SK-N-SH (cell line): Measurements from ENCODE around the gene PRKG1. TPM values are rescaled to one million over a fixed set of nuclear protein-coding genes. Genes with fewer than 3 reads are reported as not detected.
A peak's percentile ranks its signal among the peaks of the same experiment; 100 is the strongest.

Source experiments
- CTCF ChIA-PET: fragments of 300-600, 350-600 bp; formaldehyde crosslinking; extraction: SDS; loops from one replicate; lab custom pipeline; 2021; lab: Yijun Ruan, JAX
- POLR2A ChIA-PET: fragments of 350-600 bp; sonication (Branson Sonifier 250); formaldehyde crosslinking; extraction: SDS; loops from one replicate; lab custom pipeline; 2020; ENCODE audit warnings: antibody characterized with exemption, inconsistent platforms; lab: Yijun Ruan, JAX
- DNase-seq: peaks from one replicate; pipeline ENCODE4 v3.0.0; 2012
- H2AFZ ChIP-seq: fragments of 200-600 bp; sonication (generic); 2 replicates; pipeline ENCODE4 v1.8.1; 2016; ENCODE audit warnings: antibody characterized with exemption, mild to moderate bottlenecking, low read depth
- H3F3A ChIP-seq: fragments of 200-600 bp; sonication (generic); replicated peaks from 2 replicates; pipeline ENCODE3; 2016; ENCODE audit warnings: antibody characterized with exemption, mild to moderate bottlenecking; ENCODE audit not compliant: insufficient read depth
- H3K27ac ChIP-seq, 2 experiments: fragments of 200-500 bp in 1 of 2; fragments of 200-600 bp in 1 of 2; sonication (Bioruptor generic) in 1 of 2; sonication (generic), shearing (Covaris generic) in 1 of 2; 2 replicates each; pipeline versions ENCODE4 v1.5.1 to v1.6.1; 2014 to 2016; ENCODE audit warnings: low read depth in 2 of 2, inconsistent platforms in 1 of 2, low read length in 1 of 2, mild to moderate bottlenecking in 1 of 2, mixed read lengths in 1 of 2
- H3K27me3 ChIP-seq: fragments of 200-600 bp; sonication (generic), shearing (Covaris generic); 2 replicates; pipeline ENCODE4 v1.6.1; 2016; ENCODE audit warnings: mixed run types; ENCODE audit not compliant: insufficient read depth
- H3K36me3 ChIP-seq, 2 experiments: fragments of 200-500 bp in 1 of 2; fragments of 200-600 bp in 1 of 2; sonication (Bioruptor generic) in 1 of 2; sonication (generic) in 1 of 2; replicated peaks in 1 of 2; 2 replicates each; pipeline versions ENCODE3 to v1.5.1; 2014 to 2016; ENCODE audit warnings: low read length in 1 of 2, mild to moderate bottlenecking in 1 of 2; ENCODE audit not compliant: insufficient read depth in 2 of 2, control insufficient read depth in 1 of 2
- H3K4me1 ChIP-seq, 2 experiments: fragments of 200-500 bp in 1 of 2; fragments of 200-600 bp in 1 of 2; sonication (Bioruptor generic) in 1 of 2; sonication (generic), shearing (Covaris generic) in 1 of 2; 2 replicates each; pipeline versions ENCODE4 v1.5.1 to v1.6.1; 2014 to 2016; ENCODE audit warnings: low read depth in 1 of 2, low read length in 1 of 2, mixed run types in 1 of 2; ENCODE audit not compliant: insufficient read depth in 2 of 2, control insufficient read depth in 1 of 2
- H3K4me2 ChIP-seq: fragments of 200-600 bp; sonication (generic), shearing (Covaris generic); 2 replicates; pipeline ENCODE4 v1.6.1; 2017; ENCODE audit warnings: mixed run types
- H3K4me3 ChIP-seq, 2 experiments: fragments of 200-500 bp in 1 of 2; fragments of 200-600 bp in 1 of 2; sonication (Bioruptor generic) in 1 of 2; sonication (generic), shearing (Covaris generic) in 1 of 2; 2 replicates each; pipeline versions ENCODE4 v1.5.1 to v1.8.1; 2014 to 2016; ENCODE audit warnings: low read depth in 2 of 2, inconsistent platforms in 1 of 2, low read length in 1 of 2, mild to moderate bottlenecking in 1 of 2, mixed read lengths in 1 of 2, moderate library complexity in 1 of 2
- H3K79me2 ChIP-seq: fragments of 200-600 bp; sonication (generic); 2 replicates; pipeline ENCODE4 v1.8.1; 2017; ENCODE audit warnings: mild to moderate bottlenecking; ENCODE audit not compliant: insufficient read depth
- H3K9ac ChIP-seq: fragments of 200-600 bp; sonication (generic); 2 replicates; pipeline ENCODE4 v1.6.1; 2017; ENCODE audit warnings: mixed run types
- H3K9me2 ChIP-seq: fragments of 200-600 bp; sonication (generic); 2 replicates; pipeline ENCODE4 v1.6.1; 2017; ENCODE audit warnings: mixed run types
- H3K9me3 ChIP-seq: fragments of 200-600 bp; sonication (generic); 2 replicates; pipeline ENCODE4 v1.6.1; 2017; ENCODE audit warnings: mixed run types, mild to moderate bottlenecking, moderate library complexity
- H4K20me1 ChIP-seq: fragments of 200-600 bp; sonication (generic); 2 replicates; pipeline ENCODE4 v1.6.1; 2017; ENCODE audit warnings: mild to moderate bottlenecking, mixed run types; ENCODE audit not compliant: insufficient read depth
- ELF1 ChIP-seq: IDR thresholded peaks from 2 replicates; pipeline ENCODE4 v1.4.0; 2012
- EP300 ChIP-seq, 2 experiments: IDR thresholded peaks; 2 replicates each; pipeline versions ENCODE4 v1.4.0 to v1.6.1; 2012; ENCODE audit warnings: borderline replicate concordance in 1 of 2, low read depth in 1 of 2, low read length in 1 of 2
- EZH2phosphoT487 ChIP-seq: fragments of 200-600 bp; sonication (generic); IDR thresholded peaks from 2 replicates; pipeline ENCODE4 v1.6.1; 2017; ENCODE audit warnings: low read depth, mixed run types, mild to moderate bottlenecking, antibody characterized with exemption, moderate library complexity, borderline replicate concordance
- FOSL2 ChIP-seq: IDR thresholded peaks from 2 replicates; pipeline ENCODE4 v1.4.0; 2012; ENCODE audit warnings: low read depth, mild to moderate bottlenecking, moderate library complexity, borderline replicate concordance
- FOXJ3 ChIP-seq: sonication (generic); formaldehyde crosslinking; IDR thresholded peaks from 2 replicates; pipeline ENCODE4 v1.5.1; 2020; ENCODE audit warnings: mild to moderate bottlenecking, missing genetic modification reagents
- GATA2 ChIP-seq: sonication (generic); formaldehyde crosslinking; IDR thresholded peaks from 2 replicates; pipeline ENCODE4 v1.5.0; 2020; ENCODE audit warnings: mild to moderate bottlenecking, missing genetic modification reagents
- JUND ChIP-seq: IDR thresholded peaks from 2 replicates; pipeline ENCODE4 v1.4.0; 2012
- MEF2A ChIP-seq: IDR thresholded peaks from 2 replicates; pipeline ENCODE4 v1.4.0; 2012; ENCODE audit warnings: low read depth, borderline replicate concordance
- NFIC ChIP-seq: IDR thresholded peaks from 2 replicates; pipeline ENCODE4 v1.4.0; 2012; ENCODE audit warnings: borderline replicate concordance
- RAD21 ChIP-seq: IDR thresholded peaks from 2 replicates; pipeline ENCODE4 v1.6.1; 2012; ENCODE audit warnings: mild to moderate bottlenecking, low read length
- SMC3 ChIP-seq: IDR thresholded peaks from 2 replicates; pipeline ENCODE4 v1.6.1; 2012; ENCODE audit warnings: low read depth, low read length, improper control_type of control experiment
- TAF1 ChIP-seq: IDR thresholded peaks from 2 replicates; pipeline ENCODE4 v1.6.1; 2012; ENCODE audit warnings: low read depth, mild to moderate bottlenecking, low read length, moderate library complexity, borderline replicate concordance
- TEAD4 ChIP-seq: IDR thresholded peaks from 2 replicates; pipeline ENCODE4 v1.4.0; 2012; ENCODE audit warnings: mild to moderate bottlenecking, borderline replicate concordance; ENCODE audit not compliant: insufficient read depth
- YY1 ChIP-seq: IDR thresholded peaks from 2 replicates; pipeline ENCODE4 v1.4.0; 2012; ENCODE audit warnings: low read depth, mild to moderate bottlenecking
- WGBS: methylation state at CpG from one replicate; pipeline ENCODE4 v1.1.6; 2017; ENCODE audit warnings: low lambda C conversion rate; 5-methylcytosine and 5-hydroxymethylcytosine counted together
- polyA plus RNA-seq, 3 experiments: library from polyadenylated mRNA; depleted of rRNA; stranded (reverse); fragments of >200 nt; gene quantifications; 2 replicates each; pipeline ENCODE4 v1.2.3, GENCODE V29; 2012
- TF ChIP-seq, protein P1 (sequence below): fragments of 150-350 bp; IDR thresholded peaks from 2 replicates; pipeline ENCODE4 v1.6.1; 2017; ENCODE audit warnings: antibody characterized with exemption, low read length, low read depth, borderline replicate concordance
- TF ChIP-seq, protein P2 (sequence below): fragments of 150-350 bp; IDR thresholded peaks from 2 replicates; pipeline ENCODE4 v1.6.1; 2016; ENCODE audit warnings: mild to moderate bottlenecking, low read depth, low read length
- TF ChIP-seq, protein P3 (sequence below): IDR thresholded peaks from 2 replicates; pipeline ENCODE4 v1.4.0; 2012; ENCODE audit warnings: low read depth

PRKG1 gene
- polyA plus RNA-seq, 1 of the 3 experiments (the other 2 are of a cell fraction) = 4.1 TPM

DNA sequence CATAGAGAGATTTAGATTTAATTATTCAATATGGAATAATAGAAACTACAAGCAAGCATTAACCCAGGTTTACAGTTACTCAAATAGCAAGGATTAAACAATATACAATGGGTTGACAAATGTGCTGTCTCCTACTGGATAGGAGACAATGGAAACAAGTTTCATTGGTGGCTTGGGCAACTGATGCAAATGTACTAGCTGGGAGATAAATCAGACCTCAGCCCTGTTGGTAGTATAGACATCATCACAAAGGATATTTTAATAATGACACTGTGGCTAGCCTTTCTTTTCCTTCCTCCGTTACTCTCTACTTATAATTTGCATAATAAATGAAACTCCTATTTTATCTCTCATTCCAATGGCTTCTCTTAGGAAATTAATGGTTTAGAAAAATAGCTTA, 1143.2 kb downstream of the PRKG1 start:
- Histone ChIP-seq H3K4me2 (no peak overlapping the region), H3K79me2 (no peaks in the 10 kb centered on the region), H3K4me3 (no peak overlapping the region), H3K9me3 (no peaks in the 10 kb centered on the region), H2AFZ (no peak overlapping the region), H3K27me3 (no peaks in the 10 kb centered on the region), H3K36me3 (no peaks in the 10 kb centered on the region), H3F3A (no peaks in the 10 kb centered on the region), H4K20me1 (no peaks in the 10 kb centered on the region), H3K27ac (peak overlapping the region in 1 of 2 experiments; percentile 69; a peak in 3 of 4 replicates), H3K4me1 (peaks cover 6 to 8% of the 10 kb centered on the region in 2 experiments), H3K9me2 (no peaks in the 10 kb centered on the region), H3K9ac (no peak overlapping the region)
- no peak for DNase-seq
- TF ChIP-seq RAD21 (no peak), YY1 (no peak), ELF1 (no peak)
- WGBS = 83% methylated on average over 1 of the region's 1 CpG
- ChIA-PET CTCF (interaction anchor here (1.5 to 2.5 kb wide), 4 partner anchors 23 to 829 kb away, joined by 8 to 20 read pairs (median 12); no protein-coding TSS in a partner anchor), POLR2A (no interaction called here)

DNA sequence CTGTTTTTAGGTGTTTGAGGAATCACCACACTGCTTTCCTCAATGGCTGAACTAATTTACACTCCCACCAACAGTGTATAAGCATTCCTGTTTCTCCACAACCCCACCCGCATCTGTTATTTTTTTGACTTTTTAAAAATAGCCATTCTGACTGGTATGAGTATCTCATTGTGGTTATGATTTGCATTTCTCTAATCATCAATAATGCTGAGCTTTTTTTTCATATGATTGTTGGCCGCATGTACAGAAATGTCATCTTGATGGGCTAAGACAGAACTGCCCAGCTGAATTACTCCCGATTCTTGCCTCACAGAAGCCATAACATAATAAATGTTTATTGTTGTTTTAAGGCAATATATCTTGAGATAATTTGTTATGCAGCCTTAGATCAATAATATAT, 1146.7 kb downstream of the PRKG1 start:
- no peak overlapping the region for H3K9ac ChIP-seq
- no peaks in the 10 kb centered on the region for H4K20me1 ChIP-seq
- H3F3A ChIP-seq = no peaks in the 10 kb centered on the region
- H3K4me1 ChIP-seq = peaks cover 6 to 7% of the 10 kb centered on the region in 2 experiments
- TF ChIP-seq YY1 (no peak), GATA2 (no peak), EP300 (IDR thresholded peaks at IDR 0.05; ENCODE audit: borderline replicate concordance in 1 of 2, low read depth in 1 of 2, low read length in 1 of 2) (no peak), SMC3 (no peak), MEF2A (no peak), FOSL2 (no peak), NFIC (no peak), JUND (no peak), RAD21 (no peak), TEAD4 (no peak), FOXJ3 (CRISPR knock-in tag) (no peak), EZH2phosphoT487 (no peak), TAF1 (no peak)
- TF ChIP-seq, protein P1, sequence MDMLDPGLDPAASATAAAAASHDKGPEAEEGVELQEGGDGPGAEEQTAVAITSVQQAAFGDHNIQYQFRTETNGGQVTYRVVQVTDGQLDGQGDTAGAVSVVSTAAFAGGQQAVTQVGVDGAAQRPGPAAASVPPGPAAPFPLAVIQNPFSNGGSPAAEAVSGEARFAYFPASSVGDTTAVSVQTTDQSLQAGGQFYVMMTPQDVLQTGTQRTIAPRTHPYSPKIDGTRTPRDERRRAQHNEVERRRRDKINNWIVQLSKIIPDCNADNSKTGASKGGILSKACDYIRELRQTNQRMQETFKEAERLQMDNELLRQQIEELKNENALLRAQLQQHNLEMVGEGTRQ = no peak
- TF ChIP-seq, protein P2, sequence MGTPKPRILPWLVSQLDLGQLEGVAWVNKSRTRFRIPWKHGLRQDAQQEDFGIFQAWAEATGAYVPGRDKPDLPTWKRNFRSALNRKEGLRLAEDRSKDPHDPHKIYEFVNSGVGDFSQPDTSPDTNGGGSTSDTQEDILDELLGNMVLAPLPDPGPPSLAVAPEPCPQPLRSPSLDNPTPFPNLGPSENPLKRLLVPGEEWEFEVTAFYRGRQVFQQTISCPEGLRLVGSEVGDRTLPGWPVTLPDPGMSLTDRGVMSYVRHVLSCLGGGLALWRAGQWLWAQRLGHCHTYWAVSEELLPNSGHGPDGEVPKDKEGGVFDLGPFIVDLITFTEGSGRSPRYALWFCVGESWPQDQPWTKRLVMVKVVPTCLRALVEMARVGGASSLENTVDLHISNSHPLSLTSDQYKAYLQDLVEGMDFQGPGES = no peak
- TF ChIP-seq, protein P3, sequence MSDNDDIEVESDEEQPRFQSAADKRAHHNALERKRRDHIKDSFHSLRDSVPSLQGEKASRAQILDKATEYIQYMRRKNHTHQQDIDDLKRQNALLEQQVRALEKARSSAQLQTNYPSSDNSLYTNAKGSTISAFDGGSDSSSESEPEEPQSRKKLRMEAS = no peak
- TF ChIP-seq, all 33 proteins: peak for 0
- Histone ChIP-seq H3K9me2 (no peaks in the 10 kb centered on the region), H3K27me3 (no peaks in the 10 kb centered on the region), H2AFZ (no peak overlapping the region), H3K79me2 (no peaks in the 10 kb centered on the region), H3K27ac (no peak overlapping the region), H3K4me3 (no peak overlapping the region), H3K9me3 (no peaks in the 10 kb centered on the region), H3K4me2 (no peak overlapping the region), H3K36me3 (no peaks in the 10 kb centered on the region)
- POLR2A ChIA-PET = no interaction called here
- no peak for DNase-seq
- CTCF ChIA-PET = no interaction called here
- WGBS = 94% methylated on average over 3 of the region's 3 CpGs
